ENCODE measurements around the gene BDP1.
"Not testable (repeated sequence)": the region's sequence is repeated elsewhere in the genome, so short reads cannot be mapped to it uniquely, and the experiment has no call there.

BDP1 gene

GRCh38 chr5:71573591-71573990 is 118.1 kb downstream of the BDP1 start:
- no peak for DNase-seq (ENCODE audit: low spot score)

- not testable (repeated sequence) for DNase-seq (ENCODE audit: low spot score)
These were observed 120.1 kb downstream of the BDP1 start for GRCh38 chr5:71575588-71575987.

- no peak for DNase-seq (ENCODE audit: low spot score)
These were observed 120.8 kb downstream of the BDP1 start for GRCh38 chr5:71576241-71576640.

- DNase-seq (ENCODE audit: low spot score): not testable (repeated sequence)
These were observed 122.4 kb downstream of the BDP1 start for GRCh38 chr5:71577839-71578238.

GRCh38 chr5:71582945-71583584 is 127.6 kb downstream of the BDP1 start:
- DNase-seq (ENCODE audit: low spot score): no peak

GRCh38 chr5:71586052-71586940 is 130.8 kb downstream of the BDP1 start:
- peak; percentile 6 for DNase-seq (ENCODE audit: low spot score)

- peak; percentile 93 for DNase-seq (ENCODE audit: low spot score)
These were observed 131.7 kb downstream of the BDP1 start, which contains the start of gene MCCC2 for GRCh38 chr5:71586941-71587765. MCCC2 (plus strand) TSS chr5:71587340; CDS start chr5:71587426, 86 bp downstream.

- peak; percentile 6 for DNase-seq (ENCODE audit: low spot score)
These were observed 132.5 kb downstream of the BDP1 start for GRCh38 chr5:71587766-71588532.

GRCh38 chr5:71588533-71588885 is 133.1 kb downstream of the BDP1 start:
- no peak for DNase-seq (ENCODE audit: low spot score)

- DNase-seq (ENCODE audit: low spot score): no peak
These were observed 134.5 kb downstream of the BDP1 start for GRCh38 chr5:71589903-71590302.

GRCh38 chr5:71591100-71591499 is 135.6 kb downstream of the BDP1 start:
- no peak for DNase-seq (ENCODE audit: low spot score)

- no peak for DNase-seq (ENCODE audit: low spot score)
These were observed 140.7 kb downstream of the BDP1 start for GRCh38 chr5:71596169-71596568.

GRCh38 chr5:71597001-71597400 is 141.6 kb downstream of the BDP1 start:
- DNase-seq (ENCODE audit: low spot score): no peak

- no peak for DNase-seq (ENCODE audit: low spot score)
These were observed 145.3 kb downstream of the BDP1 start for GRCh38 chr5:71600783-71601182.

GRCh38 chr5:71601222-71602026 is 146.0 kb downstream of the BDP1 start:
- peak; percentile 71 for DNase-seq (ENCODE audit: low spot score)

- DNase-seq (ENCODE audit: low spot score): not testable (repeated sequence)
These were observed 154.5 kb downstream of the BDP1 start for GRCh38 chr5:71609916-71610315.

- no peak for DNase-seq (ENCODE audit: low spot score)
These were observed 160.4 kb downstream of the BDP1 start for GRCh38 chr5:71615809-71616208.
